OCI-LY7 (cell line): ENCODE measurements around the gene IPO9. TPM values are rescaled to one million over a fixed set of nuclear protein-coding genes. Genes with fewer than 3 reads are reported as not detected.

Experiments
- BruUV-seq: library from RNA; stranded (reverse); fragments of 400-500 nt; replicated peaks from 2 replicates; lab custom pipeline; 2021; lab: Mats Ljungman, UMichigan
- CTCF ChIA-PET: fragments of 300-600 bp; sonication (Branson Sonifier 250); formaldehyde crosslinking; loops from one replicate; lab custom pipeline; 2022; ENCODE audit warnings: antibody characterized with exemption; ENCODE audit not compliant: unreplicated experiment; lab: Charles Lee
- POLR2A ChIA-PET: fragments of 300-600 bp; sonication (Branson Sonifier 250); formaldehyde crosslinking; loops from one replicate; lab custom pipeline; 2022; ENCODE audit warnings: antibody characterized with exemption; lab: Charles Lee
- DNase-seq: peaks from one replicate; pipeline ENCODE4 v3.0.0-alpha.2; 2015; ENCODE audit warnings: low spot score
- H2AFZ ChIP-seq: fragments of 200-600 bp; sonication (generic), shearing (Covaris generic); 2 replicates; pipeline ENCODE4 v1.6.1; 2014; ENCODE audit warnings: mild to moderate bottlenecking, antibody characterized with exemption, low read length, moderate library complexity
- H3K27ac ChIP-seq: fragments of 200-600 bp; sonication (generic); 2 replicates; pipeline ENCODE4 v1.5.1; 2014; ENCODE audit warnings: mixed run types, low read depth, mild to moderate bottlenecking, moderate library complexity, low read length, inconsistent platforms; ENCODE audit not compliant: poor library complexity, severe bottlenecking
- H3K36me3 ChIP-seq: fragments of 200-600 bp; sonication (generic); 2 replicates; pipeline ENCODE4 v1.6.1; 2014; ENCODE audit warnings: mild to moderate bottlenecking, antibody characterized with exemption, low read length, moderate library complexity, mixed read lengths; ENCODE audit not compliant: insufficient read depth
- H3K4me1 ChIP-seq: fragments of 200-600 bp; sonication (generic); 2 replicates; pipeline ENCODE4 v1.5.1; 2014; ENCODE audit warnings: mild to moderate bottlenecking, low read length; ENCODE audit not compliant: insufficient read depth, poor library complexity, severe bottlenecking
- H3K4me2 ChIP-seq: fragments of 200-600 bp; sonication (generic); 2 replicates; pipeline ENCODE4 v1.6.1; 2014; ENCODE audit warnings: mild to moderate bottlenecking, low read length
- H3K4me3 ChIP-seq: fragments of 200-600 bp; sonication (generic); 2 replicates; pipeline ENCODE4 v1.5.1; 2014; ENCODE audit warnings: mild to moderate bottlenecking, low read depth, low read length; ENCODE audit not compliant: poor library complexity, severe bottlenecking
- H3K79me2 ChIP-seq: fragments of 200-600 bp; sonication (generic); 2 replicates; pipeline ENCODE4 v1.6.1; 2016; ENCODE audit warnings: low read depth, mild to moderate bottlenecking, low read length, moderate library complexity, mixed read lengths; ENCODE audit not compliant: insufficient read depth
- H3K9me2 ChIP-seq: fragments of 200-600 bp; sonication (generic); 2 replicates; pipeline ENCODE4 v1.6.1; 2016; ENCODE audit warnings: mild to moderate bottlenecking, low read length, mixed read lengths; ENCODE audit not compliant: insufficient read depth
- H3K9me3 ChIP-seq: fragments of 200-600 bp; sonication (generic); 2 replicates; pipeline ENCODE4 v1.6.1; 2014; ENCODE audit warnings: mild to moderate bottlenecking, mixed run types, low read length, mixed read lengths
- H4K20me1 ChIP-seq: fragments of 200-600 bp; sonication (generic); 2 replicates; pipeline ENCODE4 v1.6.1; 2014; ENCODE audit warnings: mild to moderate bottlenecking, antibody characterized with exemption, low read length, moderate library complexity, mixed read lengths; ENCODE audit not compliant: insufficient read depth
- EZH2phosphoT487 ChIP-seq: fragments of 200-600 bp; sonication (generic); IDR thresholded peaks from 2 replicates; pipeline ENCODE4 v1.6.1; 2018; ENCODE audit warnings: low read depth, borderline replicate concordance, mild to moderate bottlenecking, mixed run types, antibody characterized with exemption, low read length, moderate library complexity, mixed read lengths
- intact Hi-C: fragments of 100-400 bp; cut with micrococcal nuclease; formaldehyde crosslinking; loops from one replicate; pipeline ENCODE4 v1.10.0; 2022; ENCODE audit not compliant: unreplicated experiment
- total RNA-seq, 2 experiments: library from RNA; depleted of rRNA in 1 of 2; stranded (reverse); fragments of >200 nt in 1 of 2; shearing (Covaris generic) in 1 of 2; gene quantifications; 2 replicates each; pipeline ENCODE4 v1.2.3, GENCODE V29; 2014 to 2022
- TF ChIP-seq, protein P1 (sequence below): fragments of 200-600 bp; sonication (generic); conservative IDR thresholded peaks from 2 replicates; pipeline ENCODE4 v1.5.1; 2014; ENCODE audit warnings: mild to moderate bottlenecking, antibody characterized with exemption, low read length, moderate library complexity, mixed read lengths

The IPO9 gene
- total RNA-seq, 2 experiments from 2014 or later: 47.2 to 67.9 TPM

DNA sequence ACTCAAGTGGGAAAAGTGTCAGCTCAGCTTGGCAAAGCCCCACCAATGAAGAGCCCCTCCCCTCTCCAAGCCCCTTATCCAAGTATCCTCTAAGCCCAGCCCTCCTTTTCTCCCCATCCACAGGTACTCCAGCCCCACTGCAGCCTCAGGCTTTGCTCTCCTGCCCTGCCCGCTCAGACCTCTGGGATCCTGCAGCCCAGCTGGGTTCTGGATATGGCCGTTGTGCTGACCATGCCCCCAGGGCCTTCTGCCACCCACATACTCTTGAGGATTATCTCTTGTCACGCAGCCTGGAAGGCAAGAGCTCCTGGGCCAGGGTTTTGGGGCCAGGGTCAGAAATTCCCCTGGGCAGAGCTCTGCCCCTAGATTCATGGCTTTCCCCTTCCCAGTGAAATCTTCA, 64.5 kb downstream of the IPO9 start:
- Histone ChIP-seq H3K4me1 (no peaks in the 10 kb centered on the region), H3K9me3 (no peaks in the 10 kb centered on the region), H3K9me2 (no peaks in the 10 kb centered on the region), H4K20me1 (no peaks in the 10 kb centered on the region), H3K4me2 (no peak overlapping the region), H3K4me3 (no peak overlapping the region), H2AFZ (no peak overlapping the region), H3K27ac (no peak overlapping the region), H3K36me3 (no peaks in the 10 kb centered on the region), H3K79me2 (no peaks in the 10 kb centered on the region)
- intact Hi-C loops: loop anchor here (10.0 kb wide), 1 partner anchor 221 kb away; no protein-coding TSS in a partner anchor
- no peak for TF ChIP-seq EZH2phosphoT487
- TF ChIP-seq, protein P1, sequence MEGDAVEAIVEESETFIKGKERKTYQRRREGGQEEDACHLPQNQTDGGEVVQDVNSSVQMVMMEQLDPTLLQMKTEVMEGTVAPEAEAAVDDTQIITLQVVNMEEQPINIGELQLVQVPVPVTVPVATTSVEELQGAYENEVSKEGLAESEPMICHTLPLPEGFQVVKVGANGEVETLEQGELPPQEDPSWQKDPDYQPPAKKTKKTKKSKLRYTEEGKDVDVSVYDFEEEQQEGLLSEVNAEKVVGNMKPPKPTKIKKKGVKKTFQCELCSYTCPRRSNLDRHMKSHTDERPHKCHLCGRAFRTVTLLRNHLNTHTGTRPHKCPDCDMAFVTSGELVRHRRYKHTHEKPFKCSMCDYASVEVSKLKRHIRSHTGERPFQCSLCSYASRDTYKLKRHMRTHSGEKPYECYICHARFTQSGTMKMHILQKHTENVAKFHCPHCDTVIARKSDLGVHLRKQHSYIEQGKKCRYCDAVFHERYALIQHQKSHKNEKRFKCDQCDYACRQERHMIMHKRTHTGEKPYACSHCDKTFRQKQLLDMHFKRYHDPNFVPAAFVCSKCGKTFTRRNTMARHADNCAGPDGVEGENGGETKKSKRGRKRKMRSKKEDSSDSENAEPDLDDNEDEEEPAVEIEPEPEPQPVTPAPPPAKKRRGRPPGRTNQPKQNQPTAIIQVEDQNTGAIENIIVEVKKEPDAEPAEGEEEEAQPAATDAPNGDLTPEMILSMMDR: no peak
- ChIA-PET POLR2A (interaction anchor here (0.5 to 0.8 kb wide), 2 partner anchors 42 to 86 kb away, joined by 3 to 4 read pairs; no protein-coding TSS in a partner anchor), CTCF (no interaction called here)
- DNase-seq: no peak
- no TSS peak for BruUV-seq

DNA sequence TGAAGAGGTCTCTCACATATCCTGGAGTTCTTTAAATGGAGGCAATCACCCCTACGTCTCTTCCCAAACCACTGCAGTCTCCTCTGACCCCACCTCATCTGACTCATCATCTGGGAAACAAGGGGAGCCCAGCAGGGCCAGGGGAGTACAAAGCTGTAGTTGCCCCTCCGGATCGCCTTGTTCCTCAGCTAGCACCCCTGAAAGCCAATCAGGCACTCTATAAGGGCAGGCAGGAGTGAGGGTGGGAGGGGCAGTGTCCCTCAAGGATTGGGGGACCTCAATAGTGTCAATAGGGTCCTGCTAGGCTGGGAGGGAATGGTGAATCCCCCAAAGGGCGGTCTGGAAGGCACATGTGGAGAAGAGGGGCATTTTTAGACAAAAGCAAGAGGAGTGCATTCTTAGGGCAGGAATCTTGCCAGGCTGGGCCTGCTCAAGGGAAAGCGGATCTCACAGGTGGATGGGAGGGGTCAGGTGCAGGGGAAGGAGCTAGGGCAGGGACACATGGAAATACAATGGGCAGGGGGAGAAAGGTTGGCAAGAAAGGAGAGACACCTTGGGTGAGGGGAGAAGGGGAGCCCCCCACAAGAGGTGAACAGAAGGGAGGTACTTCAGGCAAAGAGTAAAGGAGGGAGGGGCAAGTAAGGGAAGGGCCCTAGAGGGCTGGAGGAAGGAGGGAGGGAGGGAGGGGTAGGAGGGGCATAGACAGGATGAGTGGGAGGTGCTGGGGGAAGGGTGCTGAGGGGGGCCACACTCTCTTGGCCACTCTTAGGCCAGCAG, 65.6 kb downstream of the IPO9 start:
- no peak overlapping the region for H3K4me3 ChIP-seq
- H2AFZ ChIP-seq: no peak overlapping the region
- no peak overlapping the region for H3K4me2 ChIP-seq
- ChIA-PET CTCF (interaction anchor here (1.0 kb wide), 1 partner anchor 14 kb away, joined by 4 read pairs; no protein-coding TSS in a partner anchor), POLR2A (interaction anchor here (0.5 to 1.7 kb wide), 4 partner anchors 44 to 1184 kb away, joined by 3 to 4 read pairs (median 3); no protein-coding TSS in a partner anchor)
- DNase-seq: no peak
- no peaks in the 10 kb centered on the region for H3K9me3 ChIP-seq
- H3K36me3 ChIP-seq: no peaks in the 10 kb centered on the region
- no peaks in the 10 kb centered on the region for H4K20me1 ChIP-seq
- intact Hi-C loops: loop anchor here (10.0 kb wide), 1 partner anchor 220 kb away; no protein-coding TSS in a partner anchor
- TF ChIP-seq EZH2phosphoT487: no peak
- TF ChIP-seq, protein P1: no peak
- no peaks in the 10 kb centered on the region for H3K9me2 ChIP-seq
- H3K27ac ChIP-seq: no peak overlapping the region
- no TSS peak for BruUV-seq
- H3K79me2 ChIP-seq: no peaks in the 10 kb centered on the region
- H3K4me1 ChIP-seq: no peaks in the 10 kb centered on the region
